Measurements from ENCODE around the gene UPF3A. TPM values are rescaled to one million over a fixed set of nuclear protein-coding genes. Genes with fewer than 3 reads are reported as not detected.

UPF3A gene
- polyA plus RNA-seq (2011; rRNA removed) (43.9 and 54.9 TPM in 2 replicates), polyA minus RNA-seq (2011; rRNA and poly(A)+ RNA removed) (10.7 and 12.1 TPM in 2 replicates)

GRCh38 chr13:114281351-114282040, at the start of gene UPF3A:
UPF3A (plus strand) TSS chr13:114281601; CDS start chr13:114281640, 39 bp downstream.
- CTCF ChIA-PET, result interaction anchor here (1.5 kb wide), 1 partner anchor 17 kb away, joined by 4 read pairs; no protein-coding TSS in a partner anchor
- Histone ChIP-seq H3K36me3 (ENCODE audit: control insufficient read depth, insufficient read depth, low read length) (peaks cover 5% of the 10 kb centered on the region), H3K4me3 (ENCODE audit: low read depth, low read length) (peak within 1 kb of the TSS; percentile 67), H3K27me3 (ENCODE audit: control insufficient read depth, insufficient read depth, low read length) (no peaks in the 10 kb centered on the region)
- DNase-seq (ENCODE audit: low read depth), result peak; percentile 19
- TF ChIP-seq CTCF (IDR thresholded peaks at IDR 0.05; ENCODE audit: insufficient read depth, low read depth, low read length), result no peak
- POLR2A ChIA-PET, result interaction anchor here (0.6 kb wide), 1 partner anchor 31 kb away, joined by 4 read pairs; no protein-coding TSS in a partner anchor

- CTCF ChIA-PET, result no interaction called here
Measured at GRCh38 chr13:114231886-114232285, 49.5 kb upstream of the UPF3A start.

GRCh38 chr13:114234266-114234644, 47.1 kb upstream of the UPF3A start:
- TF ChIP-seq CTCF (IDR thresholded peaks at IDR 0.05; ENCODE audit: insufficient read depth, low read depth, low read length), result no peak
- no peaks in the 10 kb centered on the region for H3K27me3 ChIP-seq (ENCODE audit: control insufficient read depth, insufficient read depth, low read length)
- H3K4me3 ChIP-seq (ENCODE audit: low read depth, low read length), result peak overlapping the region; percentile 83
- ChIA-PET CTCF (no interaction called here), POLR2A (no interaction called here)
- no peak for DNase-seq (ENCODE audit: low read depth)
- peaks cover 7% of the 10 kb centered on the region for H3K36me3 ChIP-seq (ENCODE audit: control insufficient read depth, insufficient read depth, low read length)

More at GRCh38 chr13:114231886-114232285, 49.5 kb upstream of the UPF3A start:
- H3K4me3 ChIP-seq (ENCODE audit: low read depth, low read length), result no peak overlapping the region
- no peak for DNase-seq (ENCODE audit: low read depth)
- no peaks in the 10 kb centered on the region; the same call in 1 of the 2 replicates for H3K27me3 ChIP-seq (ENCODE audit: control insufficient read depth, insufficient read depth, low read length)
- H3K36me3 ChIP-seq (ENCODE audit: control insufficient read depth, insufficient read depth, low read length), result no peaks in the 10 kb centered on the region; the same call in 1 of the 2 replicates
- TF ChIP-seq CTCF (IDR thresholded peaks at IDR 0.05; ENCODE audit: insufficient read depth, low read depth, low read length), result no peak
- POLR2A ChIA-PET, result no interaction called here

GRCh38 chr13:114234645-114235421, 46.6 kb upstream of the UPF3A start, which contains the start of gene CDC16:
CDC16 (plus strand) TSS chr13:114234897; CDS start chr13:114235085, 188 bp downstream.
- POLR2A ChIA-PET, result no interaction called here
- Histone ChIP-seq H3K4me3 (ENCODE audit: low read depth, low read length) (peak within 1 kb of the TSS; percentile 83), H3K36me3 (ENCODE audit: control insufficient read depth, insufficient read depth, low read length) (peaks cover 8% of the 10 kb centered on the region), H3K27me3 (ENCODE audit: control insufficient read depth, insufficient read depth, low read length) (no peaks in the 10 kb centered on the region)
- TF ChIP-seq CTCF (IDR thresholded peaks at IDR 0.05; ENCODE audit: insufficient read depth, low read depth, low read length), result no peak
- peak; percentile 22 for DNase-seq (ENCODE audit: low read depth)
- CTCF ChIA-PET, result interaction anchor here (1.4 kb wide), 1 partner anchor 106 kb away, joined by 5 read pairs; no protein-coding TSS in a partner anchor

- H3K36me3 ChIP-seq (ENCODE audit: control insufficient read depth, insufficient read depth, low read length), result peaks cover 8% of the 10 kb centered on the region
- ChIA-PET CTCF (interaction anchor here (0.6 to 1.4 kb wide), 3 partner anchors 54 to 106 kb away, joined by 3 to 5 read pairs (median 5); no protein-coding TSS in a partner anchor), POLR2A (no interaction called here)
- no peak for DNase-seq (ENCODE audit: low read depth)
- H3K4me3 ChIP-seq (ENCODE audit: low read depth, low read length), result peak overlapping the region; percentile 83
- TF ChIP-seq CTCF (IDR thresholded peaks at IDR 0.05; ENCODE audit: insufficient read depth, low read depth, low read length), result no peak
- no peaks in the 10 kb centered on the region for H3K27me3 ChIP-seq (ENCODE audit: control insufficient read depth, insufficient read depth, low read length)
Measured at GRCh38 chr13:114235697-114236096, 45.7 kb upstream of the UPF3A start.

All from BJ (cell line).